Lung (tissue), 12 donors: ENCODE measurements around the gene FOXE1. TPM values are rescaled to one million over a fixed set of nuclear protein-coding genes. Genes with fewer than 3 reads are reported as not detected.

Source experiments
- ATAC-seq: fragments of 200-7000 bp; cut with Tn5 transposase; one replicate; pipeline ENCODE4 v1.9.1; 2020; ENCODE audit warnings: moderate number of reproducible peaks; ENCODE audit not compliant: insufficient read depth, low FRiP score
- DNase-seq, 3 donors: peaks; one replicate each; pipeline ENCODE4 v3.0.0-alpha.2; 2013 to 2017
- H3K27ac ChIP-seq, 2 donors: one replicate each; pipeline ENCODE4 v1.5.1; 2013; ENCODE audit warnings: mild to moderate bottlenecking in 2 of 2, moderate library complexity in 2 of 2, control low read depth in 1 of 2, inconsistent platforms in 1 of 2, low read depth in 1 of 2, low read length in 1 of 2
- H3K27me3 ChIP-seq, 3 donors: one replicate each; pipeline ENCODE4 v1.5.1; 2013; ENCODE audit warnings: low read length in 2 of 3; ENCODE audit not compliant: control insufficient read depth in 3 of 3, insufficient read depth in 3 of 3
- H3K36me3 ChIP-seq, 4 donors: one replicate each; pipeline ENCODE4 v1.5.1; 2013; ENCODE audit warnings: low read length in 4 of 4, mild to moderate bottlenecking in 1 of 4, moderate library complexity in 1 of 4; ENCODE audit not compliant: control insufficient read depth in 4 of 4, insufficient read depth in 4 of 4
- H3K4me1 ChIP-seq, 5 donors: one replicate each; pipeline ENCODE4 v1.5.1; 2013; ENCODE audit warnings: low read length in 5 of 5, mild to moderate bottlenecking in 2 of 5, moderate library complexity in 1 of 5; ENCODE audit not compliant: control insufficient read depth in 5 of 5, insufficient read depth in 5 of 5
- H3K4me3 ChIP-seq: one replicate; pipeline ENCODE4 v1.5.1; 2013; ENCODE audit warnings: mild to moderate bottlenecking, control low read depth, moderate library complexity
- H3K9ac ChIP-seq, 2 donors: one replicate each; pipeline ENCODE4 v1.5.1; 2013; ENCODE audit warnings: low read length in 2 of 2, control low read depth in 1 of 2; ENCODE audit not compliant: insufficient read depth in 1 of 2
- H3K9me3 ChIP-seq, 4 donors: one replicate each; pipeline ENCODE4 v1.5.1; 2013; ENCODE audit warnings: low read length in 3 of 4, mild to moderate bottlenecking in 1 of 4, moderate library complexity in 1 of 4; ENCODE audit not compliant: control insufficient read depth in 4 of 4, insufficient read depth in 3 of 4
- WGBS, 2 donors: extraction: QIAGEN DNeasy Blood & Tissue Kit; methylation state at CpG; one replicate each; pipeline ENCODE4 v1.1.7; 2013; 5-methylcytosine and 5-hydroxymethylcytosine counted together
- polyA plus RNA-seq, 2 donors: library from polyadenylated mRNA; stranded (reverse); fragments of 200-250 nt; gene quantifications; one replicate each; pipeline ENCODE4 v1.2.1, GENCODE V29; 2013
- total RNA-seq, 2 donors: library from RNA; depleted of rRNA in 1 of 2; stranded (reverse); fragments of >200 nt in 1 of 2; gene quantifications; one replicate each; pipeline ENCODE4 v1.2.1, GENCODE V29; 2014 to 2021
- TF ChIP-seq, protein P1 (sequence below): IDR thresholded peaks from 2 replicates; pipeline ENCODE4 v1.5.1; 2012; ENCODE audit warnings: mild to moderate bottlenecking; ENCODE audit errors: control extremely low read depth, extremely low read depth
- donor health status: control.
- donor health status: control.
- donor health status: Bipolar disorder and iron deficiency.
- donor health status: healthy.
- donor health status: DM: yes; HTN: yes; CAD: no.

FOXE1 gene
- total and polyA plus RNA-seq, 4 donors = 0.06 to 0.14 (median 0.08) TPM; not detected in 1

DNA sequence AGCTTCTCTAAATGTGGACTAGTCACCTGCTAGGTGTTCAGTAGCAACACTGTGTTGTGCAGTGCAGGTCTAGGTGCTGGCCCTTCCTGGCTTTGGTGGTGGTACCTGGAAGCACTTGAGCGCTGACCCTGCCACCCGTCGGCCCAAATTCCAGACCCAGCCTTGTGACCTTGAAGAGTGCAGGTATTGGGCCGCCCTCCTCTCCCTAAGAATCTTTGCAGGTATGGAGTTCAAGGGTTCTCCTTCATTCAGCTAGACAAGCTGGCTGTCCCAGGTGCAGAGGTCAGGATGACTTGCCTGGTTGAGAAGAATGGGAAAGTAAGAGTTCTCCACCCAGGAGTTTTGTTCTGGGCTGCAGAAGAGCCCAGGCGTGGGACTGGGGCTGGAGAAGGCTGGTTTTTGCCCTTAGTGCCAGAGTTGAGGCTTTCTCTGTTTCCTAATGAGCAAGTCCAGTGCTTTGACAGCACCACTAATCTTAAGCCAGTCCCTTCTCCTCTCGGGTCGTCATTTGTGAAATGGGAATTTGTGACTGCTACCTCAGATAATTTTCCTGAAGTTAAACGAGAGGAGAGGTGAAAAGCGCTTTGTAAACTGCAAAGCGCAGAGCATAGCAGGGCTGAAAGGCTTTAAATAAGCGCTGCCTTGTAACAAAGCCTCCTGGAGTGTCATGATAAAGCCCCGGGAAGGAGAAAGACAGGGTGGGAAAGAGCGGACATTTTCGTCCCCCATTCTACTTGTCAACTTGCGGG lies 4.0 kb downstream of the FOXE1 start:
- WGBS, 2 donors = 14 to 15% methylated on average over 15 of the region's 15 CpGs
- Histone ChIP-seq H3K9ac (no peak overlapping the region), H3K4me1 (peaks cover 0 to 25% (median 0%) of the 10 kb centered on the region in 5 donors), H3K27me3 (peaks cover 8 to 79% (median 66%) of the 10 kb centered on the region in 3 donors), H3K9me3 (peaks cover 0 to 10% (median 0%) of the 10 kb centered on the region in 4 donors), H3K27ac (no peak overlapping the region), H3K4me3 (no peak overlapping the region), H3K36me3 (no peaks in the 10 kb centered on the region)
- ATAC-seq = no peak
- DNase-seq = no peak
- TF ChIP-seq, protein P1, sequence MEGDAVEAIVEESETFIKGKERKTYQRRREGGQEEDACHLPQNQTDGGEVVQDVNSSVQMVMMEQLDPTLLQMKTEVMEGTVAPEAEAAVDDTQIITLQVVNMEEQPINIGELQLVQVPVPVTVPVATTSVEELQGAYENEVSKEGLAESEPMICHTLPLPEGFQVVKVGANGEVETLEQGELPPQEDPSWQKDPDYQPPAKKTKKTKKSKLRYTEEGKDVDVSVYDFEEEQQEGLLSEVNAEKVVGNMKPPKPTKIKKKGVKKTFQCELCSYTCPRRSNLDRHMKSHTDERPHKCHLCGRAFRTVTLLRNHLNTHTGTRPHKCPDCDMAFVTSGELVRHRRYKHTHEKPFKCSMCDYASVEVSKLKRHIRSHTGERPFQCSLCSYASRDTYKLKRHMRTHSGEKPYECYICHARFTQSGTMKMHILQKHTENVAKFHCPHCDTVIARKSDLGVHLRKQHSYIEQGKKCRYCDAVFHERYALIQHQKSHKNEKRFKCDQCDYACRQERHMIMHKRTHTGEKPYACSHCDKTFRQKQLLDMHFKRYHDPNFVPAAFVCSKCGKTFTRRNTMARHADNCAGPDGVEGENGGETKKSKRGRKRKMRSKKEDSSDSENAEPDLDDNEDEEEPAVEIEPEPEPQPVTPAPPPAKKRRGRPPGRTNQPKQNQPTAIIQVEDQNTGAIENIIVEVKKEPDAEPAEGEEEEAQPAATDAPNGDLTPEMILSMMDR = no peak

DNA sequence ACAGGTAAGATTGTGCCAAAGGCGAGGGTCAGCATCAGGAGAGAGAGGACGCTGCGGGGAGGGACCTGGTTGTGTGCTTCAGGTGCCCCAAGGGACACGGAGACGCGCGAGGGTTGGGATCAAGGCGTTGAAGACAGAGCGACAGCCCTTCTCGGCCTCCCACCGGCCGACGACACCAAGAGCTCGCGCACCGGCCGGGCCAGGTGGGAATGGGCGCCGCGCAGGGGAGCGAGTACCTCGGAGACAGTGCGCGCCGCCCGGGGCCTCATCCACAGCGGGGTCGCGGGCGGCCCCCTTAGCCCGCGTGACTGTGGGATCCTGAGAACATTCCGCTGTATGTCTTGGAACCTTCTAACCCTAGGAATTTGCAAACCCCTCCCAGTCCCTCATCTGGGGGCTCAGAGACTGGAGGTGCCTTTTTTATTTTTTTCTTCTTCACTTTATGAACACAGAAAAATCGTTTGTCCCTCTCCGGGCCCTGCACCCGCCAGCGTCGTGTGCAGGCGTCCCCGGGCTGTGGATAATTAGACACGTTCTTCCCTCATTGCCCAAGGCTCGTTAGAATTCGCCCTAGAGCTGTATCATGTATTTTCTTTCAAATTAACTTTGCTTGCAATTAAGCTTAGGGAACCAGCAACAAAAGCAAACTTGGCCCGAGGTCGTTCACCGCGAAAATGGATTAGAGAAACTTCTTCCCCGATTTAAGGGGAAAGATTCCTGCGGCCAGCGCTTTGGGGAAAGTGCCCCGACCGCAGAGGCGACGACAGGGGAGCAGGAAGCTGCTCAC lies 4.8 kb downstream of the FOXE1 start:
- Histone ChIP-seq H3K4me1 (peaks cover 0 to 20% (median 0%) of the 10 kb centered on the region in 5 donors), H3K27ac (no peak overlapping the region), H3K27me3 (peaks cover 8 to 79% (median 60%) of the 10 kb centered on the region in 3 donors), H3K9me3 (peaks cover 0 to 10% (median 0%) of the 10 kb centered on the region in 4 donors), H3K9ac (no peak overlapping the region), H3K4me3 (no peak overlapping the region), H3K36me3 (no peaks in the 10 kb centered on the region)
- TF ChIP-seq, protein P1 = no peak
- no peak for DNase-seq
- no peak for ATAC-seq
- 2 to 6% methylated on average over 49 to 54 of the region's 54 CpGs for WGBS, 2 donors

DNA sequence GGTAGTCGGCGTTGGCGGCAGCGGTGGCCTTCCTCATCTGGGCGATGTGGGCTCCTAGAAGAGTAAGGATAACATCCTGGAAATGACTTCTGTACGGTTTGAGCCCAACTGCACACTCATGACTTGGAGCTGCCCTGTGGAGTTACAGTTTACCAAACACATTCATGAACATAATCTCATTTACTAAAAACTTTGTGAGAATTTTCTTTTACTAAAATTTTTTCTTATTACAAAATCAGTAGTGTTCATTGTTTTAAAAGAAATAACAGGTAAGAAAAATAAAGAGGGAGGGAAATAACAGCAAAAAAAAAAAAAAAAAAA lies 5.3 kb downstream of the FOXE1 start:
- TF ChIP-seq, protein P1 = no peak
- peaks cover 8 to 82% (median 63%) of the 10 kb centered on the region in 3 donors for H3K27me3 ChIP-seq
- DNase-seq (no peak), ATAC-seq (no peak)
- no peak overlapping the region for H3K4me3 ChIP-seq
- WGBS, 2 donors = 5 to 12% methylated on average over 6 of the region's 6 CpGs
- H3K4me1 ChIP-seq = peaks cover 0 to 14% (median 0%) of the 10 kb centered on the region in 5 donors
- peaks cover 0 to 12% (median 0%) of the 10 kb centered on the region in 4 donors for H3K9me3 ChIP-seq
- no peak overlapping the region for H3K9ac ChIP-seq
- H3K36me3 ChIP-seq = no peaks in the 10 kb centered on the region
- H3K27ac ChIP-seq = no peak overlapping the region
